ENCODE measurements around the gene PPY.

DNA sequence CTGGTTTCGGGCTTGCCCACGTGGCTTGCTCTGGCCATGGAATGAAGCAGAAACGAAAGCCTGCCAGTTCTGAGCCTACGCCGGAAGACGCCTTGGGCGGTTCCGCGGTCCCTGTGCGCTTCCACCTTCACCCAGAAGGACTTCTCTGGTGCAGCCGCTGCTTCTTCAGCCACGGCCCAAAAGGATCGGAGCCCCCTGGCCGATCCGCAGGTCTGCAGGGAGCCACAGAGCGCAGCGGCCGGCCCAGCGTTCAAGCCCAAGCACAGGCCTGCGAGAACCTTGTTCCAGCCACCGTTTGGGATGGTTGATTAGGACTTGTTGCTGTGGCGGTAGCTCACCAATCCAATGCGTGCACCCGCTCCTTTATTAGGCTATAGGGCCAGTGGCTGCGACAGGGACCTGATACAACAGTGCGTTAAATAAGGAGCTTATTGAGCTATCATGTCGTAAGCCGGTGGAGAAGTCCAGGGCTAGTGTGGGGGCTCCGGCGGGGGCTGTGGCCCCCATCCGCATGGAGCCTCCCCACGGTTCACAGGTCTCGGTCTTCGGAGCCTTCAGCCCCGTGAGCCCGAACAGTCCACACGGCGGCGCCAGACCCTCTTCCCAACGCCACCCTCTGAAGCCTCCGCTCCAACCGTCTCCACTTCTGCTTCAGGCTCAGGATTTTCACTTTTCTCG is 24.8 kb downstream of the PPY start:
- TF ChIP-seq, protein P1, sequence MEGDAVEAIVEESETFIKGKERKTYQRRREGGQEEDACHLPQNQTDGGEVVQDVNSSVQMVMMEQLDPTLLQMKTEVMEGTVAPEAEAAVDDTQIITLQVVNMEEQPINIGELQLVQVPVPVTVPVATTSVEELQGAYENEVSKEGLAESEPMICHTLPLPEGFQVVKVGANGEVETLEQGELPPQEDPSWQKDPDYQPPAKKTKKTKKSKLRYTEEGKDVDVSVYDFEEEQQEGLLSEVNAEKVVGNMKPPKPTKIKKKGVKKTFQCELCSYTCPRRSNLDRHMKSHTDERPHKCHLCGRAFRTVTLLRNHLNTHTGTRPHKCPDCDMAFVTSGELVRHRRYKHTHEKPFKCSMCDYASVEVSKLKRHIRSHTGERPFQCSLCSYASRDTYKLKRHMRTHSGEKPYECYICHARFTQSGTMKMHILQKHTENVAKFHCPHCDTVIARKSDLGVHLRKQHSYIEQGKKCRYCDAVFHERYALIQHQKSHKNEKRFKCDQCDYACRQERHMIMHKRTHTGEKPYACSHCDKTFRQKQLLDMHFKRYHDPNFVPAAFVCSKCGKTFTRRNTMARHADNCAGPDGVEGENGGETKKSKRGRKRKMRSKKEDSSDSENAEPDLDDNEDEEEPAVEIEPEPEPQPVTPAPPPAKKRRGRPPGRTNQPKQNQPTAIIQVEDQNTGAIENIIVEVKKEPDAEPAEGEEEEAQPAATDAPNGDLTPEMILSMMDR (IDR thresholded peaks at IDR 0.05): no peak; the same call in 1 of the 2 replicates
- TF ChIP-seq TCF7L2 (IDR thresholded peaks at IDR 0.05; ENCODE audit: low read depth, low read length) (no peak), POLR2AphosphoS5 (IDR thresholded peaks at IDR 0.05; ENCODE audit: low read depth, low read length) (no peak), SIN3A (IDR thresholded peaks at IDR 0.05; ENCODE audit: borderline replicate concordance, insufficient read depth, low read depth, low read length) (no peak)
- TF ChIP-seq, protein P2, sequence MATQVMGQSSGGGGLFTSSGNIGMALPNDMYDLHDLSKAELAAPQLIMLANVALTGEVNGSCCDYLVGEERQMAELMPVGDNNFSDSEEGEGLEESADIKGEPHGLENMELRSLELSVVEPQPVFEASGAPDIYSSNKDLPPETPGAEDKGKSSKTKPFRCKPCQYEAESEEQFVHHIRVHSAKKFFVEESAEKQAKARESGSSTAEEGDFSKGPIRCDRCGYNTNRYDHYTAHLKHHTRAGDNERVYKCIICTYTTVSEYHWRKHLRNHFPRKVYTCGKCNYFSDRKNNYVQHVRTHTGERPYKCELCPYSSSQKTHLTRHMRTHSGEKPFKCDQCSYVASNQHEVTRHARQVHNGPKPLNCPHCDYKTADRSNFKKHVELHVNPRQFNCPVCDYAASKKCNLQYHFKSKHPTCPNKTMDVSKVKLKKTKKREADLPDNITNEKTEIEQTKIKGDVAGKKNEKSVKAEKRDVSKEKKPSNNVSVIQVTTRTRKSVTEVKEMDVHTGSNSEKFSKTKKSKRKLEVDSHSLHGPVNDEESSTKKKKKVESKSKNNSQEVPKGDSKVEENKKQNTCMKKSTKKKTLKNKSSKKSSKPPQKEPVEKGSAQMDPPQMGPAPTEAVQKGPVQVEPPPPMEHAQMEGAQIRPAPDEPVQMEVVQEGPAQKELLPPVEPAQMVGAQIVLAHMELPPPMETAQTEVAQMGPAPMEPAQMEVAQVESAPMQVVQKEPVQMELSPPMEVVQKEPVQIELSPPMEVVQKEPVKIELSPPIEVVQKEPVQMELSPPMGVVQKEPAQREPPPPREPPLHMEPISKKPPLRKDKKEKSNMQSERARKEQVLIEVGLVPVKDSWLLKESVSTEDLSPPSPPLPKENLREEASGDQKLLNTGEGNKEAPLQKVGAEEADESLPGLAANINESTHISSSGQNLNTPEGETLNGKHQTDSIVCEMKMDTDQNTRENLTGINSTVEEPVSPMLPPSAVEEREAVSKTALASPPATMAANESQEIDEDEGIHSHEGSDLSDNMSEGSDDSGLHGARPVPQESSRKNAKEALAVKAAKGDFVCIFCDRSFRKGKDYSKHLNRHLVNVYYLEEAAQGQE (IDR thresholded peaks at IDR 0.05; ENCODE audit: insufficient read depth in 1 of 2, low read depth in 2 of 2, low read length in 1 of 2): no peak
